ENCODE results near the gene TRAPPC12.

The TRAPPC12 gene

DNA sequence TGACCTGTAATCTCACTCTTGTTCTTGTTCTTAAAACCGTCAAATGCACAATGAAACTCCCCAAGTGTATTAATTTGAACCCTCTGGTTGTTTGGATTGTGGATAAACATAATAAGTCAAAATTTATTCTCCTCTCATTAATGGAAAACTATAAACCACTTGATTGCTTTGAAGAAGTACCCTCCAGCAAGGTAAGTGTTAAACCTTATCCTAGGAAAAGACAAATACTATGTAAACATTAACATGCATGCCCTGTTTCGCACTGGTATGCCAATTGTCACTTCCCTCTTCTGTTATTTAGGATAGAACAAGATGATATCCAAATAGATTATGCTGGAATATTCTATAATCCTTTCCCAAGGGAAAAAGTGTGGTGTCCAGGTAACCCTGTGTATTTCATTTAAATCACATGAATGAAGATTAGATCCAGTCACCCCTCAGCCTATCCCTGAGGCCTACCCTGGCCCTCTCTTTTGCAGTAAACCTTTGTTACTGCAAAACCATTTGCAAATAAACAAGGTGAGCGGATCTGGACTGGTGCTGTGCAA is 138.5 kb downstream of the TRAPPC12 start:
- DNase-seq = no peak

- DNase-seq = peak; percentile 98
Observed at GRCh38 chr2:3518496-3519254, 139.2 kb downstream of the TRAPPC12 start.

GRCh38 chr2:3519255-3520205 is 140.0 kb downstream of the TRAPPC12 start, which contains the start of gene ADI1:
Gene ADI1 (minus strand): TSS chr2:3519531. CDS start chr2:3519487, 44 bp downstream.
- DNase-seq = peak; percentile 81

DNA sequence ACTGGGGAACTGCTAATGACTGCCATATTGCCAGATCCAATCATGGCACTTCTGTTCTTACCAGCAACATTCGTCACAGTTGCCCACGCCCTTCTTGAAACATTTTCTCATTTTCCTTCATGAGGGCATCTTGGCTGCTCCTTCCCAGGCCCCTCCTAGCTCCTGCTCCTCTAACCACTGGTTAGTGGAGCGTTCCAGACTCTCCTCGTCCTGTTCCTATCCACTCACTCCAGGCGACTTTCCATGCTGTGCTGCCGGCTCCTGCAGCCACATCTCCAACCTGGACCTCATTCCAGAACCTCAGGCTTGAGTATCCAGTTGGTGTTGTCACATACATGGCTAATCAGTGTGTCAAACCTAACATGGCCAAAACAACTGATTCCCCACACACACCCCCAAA is 141.1 kb downstream of the TRAPPC12 start:
- DNase-seq = no peak

DNA sequence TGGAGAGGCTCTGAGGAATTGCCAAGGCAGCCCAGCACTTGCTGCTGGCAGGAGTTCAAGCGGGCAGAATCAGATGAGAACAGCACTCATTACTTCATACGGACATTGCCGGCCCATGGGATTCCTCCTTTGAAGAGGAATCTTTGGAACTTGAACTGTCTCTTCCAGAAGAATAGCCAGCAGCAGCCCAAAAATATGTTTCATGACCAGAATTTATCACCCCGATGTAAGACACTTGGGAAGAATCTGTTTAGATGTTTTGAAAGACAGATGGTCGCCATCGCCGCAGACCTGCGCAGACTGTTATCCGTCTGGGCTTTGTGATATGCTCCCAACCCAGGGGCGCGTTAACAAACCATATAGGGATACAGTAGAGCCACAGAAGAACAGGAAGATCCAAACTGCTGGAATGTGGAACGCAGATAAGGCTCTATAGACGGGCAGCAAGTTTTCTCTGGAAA is 143.5 kb downstream of the TRAPPC12 start:
- no peak for DNase-seq

DNA sequence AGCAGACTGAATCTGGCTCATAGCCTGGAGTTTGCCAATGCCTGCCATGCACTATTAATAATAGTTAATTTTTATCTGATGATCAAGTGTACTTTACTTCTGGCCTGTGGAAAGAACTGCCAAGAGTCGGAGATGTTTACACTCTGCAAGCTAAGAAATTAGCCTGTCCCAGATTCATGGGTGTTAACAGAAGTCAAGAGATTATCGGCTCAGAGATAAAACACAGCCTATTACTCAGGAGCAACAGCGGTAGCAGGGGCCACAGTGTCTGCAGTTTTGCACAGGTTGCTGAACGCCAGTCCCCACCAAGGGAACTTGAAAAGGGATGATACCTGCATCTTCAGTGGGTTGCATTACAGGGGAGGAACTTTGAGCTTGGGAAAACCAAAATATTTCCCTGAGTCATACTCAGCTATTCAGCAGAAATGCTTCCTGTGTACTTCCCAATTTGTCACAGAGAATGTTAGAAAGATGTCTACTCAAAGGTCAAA is 144.1 kb downstream of the TRAPPC12 start:
- no peak for DNase-seq

DNA sequence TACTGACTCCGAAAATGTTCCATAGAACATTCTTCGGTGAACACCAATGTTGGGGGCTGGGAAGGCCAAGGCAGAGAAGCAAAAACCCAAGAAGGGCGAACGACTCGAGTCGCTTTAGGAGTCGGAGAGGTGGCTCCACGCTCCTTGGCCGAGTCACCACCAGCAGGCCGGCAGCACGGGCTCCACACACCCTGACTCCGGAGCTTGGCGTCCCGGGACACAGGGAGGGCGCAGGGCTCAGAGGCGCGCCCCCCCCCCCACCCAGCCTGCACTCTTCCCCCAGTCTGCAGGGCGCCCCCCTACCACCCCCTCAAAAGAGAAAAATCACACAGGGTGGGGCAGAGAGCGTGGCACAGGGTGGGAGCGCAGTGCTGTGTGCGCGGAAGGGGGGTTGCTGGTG is 147.4 kb downstream of the TRAPPC12 start:
- DNase-seq = no peak

GRCh38 chr2:3527886-3528785 is 148.6 kb downstream of the TRAPPC12 start:
- peak; percentile 92 for DNase-seq
